Measurements from ENCODE around the gene OBP2B. TPM values are rescaled to one million over a fixed set of nuclear protein-coding genes. Genes with fewer than 3 reads are reported as not detected.
"Not testable (repeated sequence)": the region's sequence is repeated elsewhere in the genome, so short reads cannot be mapped to it uniquely, and the experiment has no call there.

OBP2B gene
- total RNA-seq, 1 donor from 2014 or later: not detected

GRCh38 chr9:133255371-133256135, 46.5 kb upstream of the OBP2B start:
- Histone ChIP-seq H3K4me3 (no peak overlapping the region), H3K9me3 (replicated peaks) (peaks cover 7% of the 10 kb centered on the region), H3K27me3 (ENCODE audit: low read depth) (no peaks in the 10 kb centered on the region), H3K27ac (replicated peaks) (no peak overlapping the region), H3K36me3 (no peaks in the 10 kb centered on the region), H3K4me1 (peaks cover 48% of the 10 kb centered on the region)
- TF ChIP-seq, protein P1, sequence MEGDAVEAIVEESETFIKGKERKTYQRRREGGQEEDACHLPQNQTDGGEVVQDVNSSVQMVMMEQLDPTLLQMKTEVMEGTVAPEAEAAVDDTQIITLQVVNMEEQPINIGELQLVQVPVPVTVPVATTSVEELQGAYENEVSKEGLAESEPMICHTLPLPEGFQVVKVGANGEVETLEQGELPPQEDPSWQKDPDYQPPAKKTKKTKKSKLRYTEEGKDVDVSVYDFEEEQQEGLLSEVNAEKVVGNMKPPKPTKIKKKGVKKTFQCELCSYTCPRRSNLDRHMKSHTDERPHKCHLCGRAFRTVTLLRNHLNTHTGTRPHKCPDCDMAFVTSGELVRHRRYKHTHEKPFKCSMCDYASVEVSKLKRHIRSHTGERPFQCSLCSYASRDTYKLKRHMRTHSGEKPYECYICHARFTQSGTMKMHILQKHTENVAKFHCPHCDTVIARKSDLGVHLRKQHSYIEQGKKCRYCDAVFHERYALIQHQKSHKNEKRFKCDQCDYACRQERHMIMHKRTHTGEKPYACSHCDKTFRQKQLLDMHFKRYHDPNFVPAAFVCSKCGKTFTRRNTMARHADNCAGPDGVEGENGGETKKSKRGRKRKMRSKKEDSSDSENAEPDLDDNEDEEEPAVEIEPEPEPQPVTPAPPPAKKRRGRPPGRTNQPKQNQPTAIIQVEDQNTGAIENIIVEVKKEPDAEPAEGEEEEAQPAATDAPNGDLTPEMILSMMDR (IDR thresholded peaks at IDR 0.05; ENCODE audit: borderline replicate concordance): no peak
- intact Hi-C loops (cut with micrococcal nuclease): no loop called here
- DNase-seq: no peak

GRCh38 chr9:133254471-133254870, 45.4 kb upstream of the OBP2B start:
- Histone ChIP-seq H3K27me3 (ENCODE audit: low read depth) (no peaks in the 10 kb centered on the region), H3K36me3 (no peaks in the 10 kb centered on the region), H3K4me3 (no peak overlapping the region), H3K9me3 (replicated peaks) (peaks cover 7% of the 10 kb centered on the region), H3K27ac (replicated peaks) (no peak overlapping the region), H3K4me1 (peaks cover 48% of the 10 kb centered on the region)
- TF ChIP-seq, protein P1 (IDR thresholded peaks at IDR 0.05; ENCODE audit: borderline replicate concordance): no peak
- no peak for DNase-seq
- intact Hi-C loops (cut with micrococcal nuclease): no loop called here

- intact Hi-C loops (cut with micrococcal nuclease): no loop called here
- peaks cover 6% of the 10 kb centered on the region for H3K27me3 ChIP-seq (ENCODE audit: low read depth)
- H3K4me1 ChIP-seq: peaks cover 43% of the 10 kb centered on the region
- H3K36me3 ChIP-seq: no peaks in the 10 kb centered on the region
- peak overlapping the region; percentile 52 for H3K4me3 ChIP-seq
- peak overlapping the region; percentile 69 for H3K27ac ChIP-seq (replicated peaks)
- peaks cover 7% of the 10 kb centered on the region for H3K9me3 ChIP-seq (replicated peaks)
- DNase-seq: no peak
- TF ChIP-seq, protein P1 (IDR thresholded peaks at IDR 0.05; ENCODE audit: borderline replicate concordance): no peak
Measured at GRCh38 chr9:133253268-133253667, 44.2 kb upstream of the OBP2B start.

- Histone ChIP-seq H3K4me1 (peaks cover 35% of the 10 kb centered on the region), H3K27ac (replicated peaks) (peak overlapping the region; percentile 69), H3K27me3 (ENCODE audit: low read depth) (peaks cover 6% of the 10 kb centered on the region), H3K36me3 (no peaks in the 10 kb centered on the region), H3K9me3 (replicated peaks) (peaks cover 7% of the 10 kb centered on the region), H3K4me3 (peak overlapping the region; percentile 52)
- intact Hi-C loops (cut with micrococcal nuclease): no loop called here
- TF ChIP-seq, protein P1 (IDR thresholded peaks at IDR 0.05; ENCODE audit: borderline replicate concordance): no peak
- DNase-seq: no peak
Measured at GRCh38 chr9:133252301-133253020, 43.4 kb upstream of the OBP2B start.

- no peak for DNase-seq
- TF ChIP-seq, protein P1 (IDR thresholded peaks at IDR 0.05; ENCODE audit: borderline replicate concordance): no peak
Measured at GRCh38 chr9:133251773-133252172, 42.7 kb upstream of the OBP2B start.

DNA sequence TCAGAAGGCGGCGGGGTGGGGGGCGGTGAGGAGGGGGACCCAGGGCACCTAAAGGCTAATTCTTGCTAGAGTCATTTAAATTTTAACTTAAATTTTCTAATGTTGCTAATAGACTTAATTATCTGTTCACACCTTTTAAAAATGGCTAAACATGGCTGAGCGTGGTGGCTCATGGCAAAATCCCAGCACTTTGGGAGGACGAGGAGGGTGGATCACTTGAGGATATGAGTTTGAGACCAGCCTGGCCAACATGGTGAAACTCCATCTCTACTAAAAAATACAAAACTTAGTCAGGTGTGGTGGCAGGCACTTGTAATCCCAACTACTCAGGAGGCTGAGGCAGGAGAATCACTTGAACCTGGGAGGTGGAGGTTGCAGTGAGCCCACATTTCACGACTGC, 42.2 kb upstream of the OBP2B start:
- Histone ChIP-seq H3K27me3 (ENCODE audit: low read depth) (peaks cover 11% of the 10 kb centered on the region), H3K4me1 (peaks cover 22% of the 10 kb centered on the region)
- H3K36me3 ChIP-seq; H3K27ac ChIP-seq (replicated peaks); intact Hi-C loops (cut with micrococcal nuclease); DNase-seq; H3K4me3 ChIP-seq; H3K9me3 ChIP-seq (replicated peaks): not testable (repeated sequence)

More at GRCh38 chr9:133251773-133252172, 42.7 kb upstream of the OBP2B start:
- peak overlapping the region; percentile 52 for H3K4me3 ChIP-seq
- intact Hi-C loops (cut with micrococcal nuclease): no loop called here
- peaks cover 7% of the 10 kb centered on the region for H3K9me3 ChIP-seq (replicated peaks)
- H3K27ac ChIP-seq (replicated peaks): peak overlapping the region; percentile 69
- H3K27me3 ChIP-seq (ENCODE audit: low read depth): peaks cover 11% of the 10 kb centered on the region
- H3K4me1 ChIP-seq: peaks cover 28% of the 10 kb centered on the region
- no peaks in the 10 kb centered on the region for H3K36me3 ChIP-seq
